ENCODE results near the gene MYZAP. TPM values are rescaled to one million over a fixed set of nuclear protein-coding genes. Genes with fewer than 3 reads are reported as not detected.

MYZAP gene
- total RNA-seq, 1 donor from 2014 or later, result 2.6 TPM

GRCh38 chr15:57626713-57627440 lies 35.2 kb downstream of the MYZAP start:
- Histone ChIP-seq H3K27me3 (ENCODE audit: control insufficient read depth in 3 of 3, insufficient read depth in 3 of 3, low read length in 3 of 3) (no peaks in the 10 kb centered on the region), H3K4me1 (ENCODE audit: control insufficient read depth in 3 of 3, insufficient read depth in 3 of 3, low read length in 3 of 3) (peaks cover 7 to 20% (median 16%) of the 10 kb centered on the region in 3 donors), H3K9ac (ENCODE audit: low read depth in 1 of 3, low read length in 3 of 3) (no peak overlapping the region), H3K36me3 (ENCODE audit: control insufficient read depth in 3 of 3, insufficient read depth in 3 of 3, low read length in 3 of 3) (no peaks in the 10 kb centered on the region), H3K27ac (ENCODE audit: low read depth, low read length) (no peak overlapping the region), H3K9me3 (ENCODE audit: control insufficient read depth in 3 of 3, low read length in 3 of 3) (no peaks in the 10 kb centered on the region), H3K4me3 (ENCODE audit: low read length in 3 of 3) (no peak overlapping the region)

GRCh38 chr15:57631386-57632110 lies 39.8 kb downstream of the MYZAP start:
- Histone ChIP-seq H3K27ac (ENCODE audit: low read depth, low read length) (no peak overlapping the region), H3K27me3 (ENCODE audit: control insufficient read depth in 3 of 3, insufficient read depth in 3 of 3, low read length in 3 of 3) (no peaks in the 10 kb centered on the region), H3K4me1 (ENCODE audit: control insufficient read depth in 3 of 3, insufficient read depth in 3 of 3, low read length in 3 of 3) (peaks cover 20 to 33% (median 27%) of the 10 kb centered on the region in 3 donors), H3K4me3 (ENCODE audit: low read length in 3 of 3) (no peak overlapping the region), H3K9me3 (ENCODE audit: control insufficient read depth in 3 of 3, low read length in 3 of 3) (no peaks in the 10 kb centered on the region), H3K36me3 (ENCODE audit: control insufficient read depth in 3 of 3, insufficient read depth in 3 of 3, low read length in 3 of 3) (no peaks in the 10 kb centered on the region), H3K9ac (ENCODE audit: low read depth in 1 of 3, low read length in 3 of 3) (no peak overlapping the region)

- peak overlapping the region; percentile 72 for H3K27ac ChIP-seq (ENCODE audit: low read depth, low read length)
- peaks cover 20 to 28% (median 20%) of the 10 kb centered on the region in 3 donors for H3K4me1 ChIP-seq (ENCODE audit: control insufficient read depth in 3 of 3, insufficient read depth in 3 of 3, low read length in 3 of 3)
- no peak overlapping the region for H3K9ac ChIP-seq (ENCODE audit: low read depth in 1 of 3, low read length in 3 of 3)
- H3K9me3 ChIP-seq (ENCODE audit: control insufficient read depth in 3 of 3, low read length in 3 of 3), result no peaks in the 10 kb centered on the region
- H3K36me3 ChIP-seq (ENCODE audit: control insufficient read depth in 3 of 3, insufficient read depth in 3 of 3, low read length in 3 of 3), result peaks cover 0 to 2% (median 0%) of the 10 kb centered on the region in 3 donors
- peak overlapping the region in 1 of 3 donors; percentile 4 for H3K4me3 ChIP-seq (ENCODE audit: low read length in 3 of 3)
- H3K27me3 ChIP-seq (ENCODE audit: control insufficient read depth in 3 of 3, insufficient read depth in 3 of 3, low read length in 3 of 3), result no peaks in the 10 kb centered on the region
These were observed 42.6 kb downstream of the MYZAP start for GRCh38 chr15:57634290-57634689.

- Histone ChIP-seq H3K9ac (ENCODE audit: low read depth in 1 of 3, low read length in 3 of 3) (peak overlapping the region in 1 of 3 donors; percentile 3), H3K4me1 (ENCODE audit: control insufficient read depth in 3 of 3, insufficient read depth in 3 of 3, low read length in 3 of 3) (peaks cover 20 to 28% (median 20%) of the 10 kb centered on the region in 3 donors), H3K27ac (ENCODE audit: low read depth, low read length) (peak overlapping the region; percentile 72), H3K36me3 (ENCODE audit: control insufficient read depth in 3 of 3, insufficient read depth in 3 of 3, low read length in 3 of 3) (peaks cover 0 to 8% (median 0%) of the 10 kb centered on the region in 3 donors), H3K27me3 (ENCODE audit: control insufficient read depth in 3 of 3, insufficient read depth in 3 of 3, low read length in 3 of 3) (no peaks in the 10 kb centered on the region), H3K4me3 (ENCODE audit: low read length in 3 of 3) (no peak overlapping the region), H3K9me3 (ENCODE audit: control insufficient read depth in 3 of 3, low read length in 3 of 3) (no peaks in the 10 kb centered on the region)
These were observed 43.7 kb downstream of the MYZAP start for GRCh38 chr15:57635300-57635909.

- no peaks in the 10 kb centered on the region for H3K9me3 ChIP-seq (ENCODE audit: control insufficient read depth in 3 of 3, low read length in 3 of 3)
- no peaks in the 10 kb centered on the region for H3K27me3 ChIP-seq (ENCODE audit: control insufficient read depth in 3 of 3, insufficient read depth in 3 of 3, low read length in 3 of 3)
- peaks cover 0 to 8% (median 0%) of the 10 kb centered on the region in 3 donors for H3K36me3 ChIP-seq (ENCODE audit: control insufficient read depth in 3 of 3, insufficient read depth in 3 of 3, low read length in 3 of 3)
- no peak overlapping the region for H3K27ac ChIP-seq (ENCODE audit: low read depth, low read length)
- peaks cover 20 to 23% (median 20%) of the 10 kb centered on the region in 3 donors for H3K4me1 ChIP-seq (ENCODE audit: control insufficient read depth in 3 of 3, insufficient read depth in 3 of 3, low read length in 3 of 3)
- H3K9ac ChIP-seq (ENCODE audit: low read depth in 1 of 3, low read length in 3 of 3), result no peak overlapping the region
- H3K4me3 ChIP-seq (ENCODE audit: low read length in 3 of 3), result no peak overlapping the region
These were observed 46.1 kb downstream of the MYZAP start for GRCh38 chr15:57637846-57638245.

GRCh38 chr15:57639306-57639705 lies 47.6 kb downstream of the MYZAP start:
- Histone ChIP-seq H3K36me3 (ENCODE audit: control insufficient read depth in 3 of 3, insufficient read depth in 3 of 3, low read length in 3 of 3) (peaks cover 0 to 8% (median 0%) of the 10 kb centered on the region in 3 donors), H3K9me3 (ENCODE audit: control insufficient read depth in 3 of 3, low read length in 3 of 3) (no peaks in the 10 kb centered on the region), H3K4me1 (ENCODE audit: control insufficient read depth in 3 of 3, insufficient read depth in 3 of 3, low read length in 3 of 3) (peaks cover 15 to 19% (median 15%) of the 10 kb centered on the region in 3 donors), H3K4me3 (ENCODE audit: low read length in 3 of 3) (no peak overlapping the region), H3K27ac (ENCODE audit: low read depth, low read length) (no peak overlapping the region), H3K27me3 (ENCODE audit: control insufficient read depth in 3 of 3, insufficient read depth in 3 of 3, low read length in 3 of 3) (no peaks in the 10 kb centered on the region), H3K9ac (ENCODE audit: low read depth in 1 of 3, low read length in 3 of 3) (no peak overlapping the region)

GRCh38 chr15:57640930-57641682 lies 49.4 kb downstream of the MYZAP start:
- Histone ChIP-seq H3K9me3 (ENCODE audit: control insufficient read depth in 3 of 3, low read length in 3 of 3) (no peaks in the 10 kb centered on the region), H3K4me3 (ENCODE audit: low read length in 3 of 3) (no peak overlapping the region), H3K36me3 (ENCODE audit: control insufficient read depth in 3 of 3, insufficient read depth in 3 of 3, low read length in 3 of 3) (peaks cover 0 to 8% (median 0%) of the 10 kb centered on the region in 3 donors), H3K9ac (ENCODE audit: low read depth in 1 of 3, low read length in 3 of 3) (no peak overlapping the region), H3K27me3 (ENCODE audit: control insufficient read depth in 3 of 3, insufficient read depth in 3 of 3, low read length in 3 of 3) (no peaks in the 10 kb centered on the region), H3K4me1 (ENCODE audit: control insufficient read depth in 3 of 3, insufficient read depth in 3 of 3, low read length in 3 of 3) (peaks cover 0 to 1% (median 0%) of the 10 kb centered on the region in 3 donors), H3K27ac (ENCODE audit: low read depth, low read length) (no peak overlapping the region)

GRCh38 chr15:57643826-57644225 lies 52.1 kb downstream of the MYZAP start:
- Histone ChIP-seq H3K4me3 (ENCODE audit: low read length in 3 of 3) (no peak overlapping the region), H3K9me3 (ENCODE audit: control insufficient read depth in 3 of 3, low read length in 3 of 3) (no peaks in the 10 kb centered on the region), H3K27me3 (ENCODE audit: control insufficient read depth in 3 of 3, insufficient read depth in 3 of 3, low read length in 3 of 3) (no peaks in the 10 kb centered on the region), H3K27ac (ENCODE audit: low read depth, low read length) (no peak overlapping the region), H3K4me1 (ENCODE audit: control insufficient read depth in 3 of 3, insufficient read depth in 3 of 3, low read length in 3 of 3) (peaks cover 9 to 12% (median 11%) of the 10 kb centered on the region in 3 donors), H3K36me3 (ENCODE audit: control insufficient read depth in 3 of 3, insufficient read depth in 3 of 3, low read length in 3 of 3) (peaks cover 0 to 8% (median 0%) of the 10 kb centered on the region in 3 donors), H3K9ac (ENCODE audit: low read depth in 1 of 3, low read length in 3 of 3) (no peak overlapping the region)

GRCh38 chr15:57646087-57646486 lies 54.4 kb downstream of the MYZAP start:
- Histone ChIP-seq H3K4me1 (ENCODE audit: control insufficient read depth in 3 of 3, insufficient read depth in 3 of 3, low read length in 3 of 3) (peaks cover 9 to 12% (median 11%) of the 10 kb centered on the region in 3 donors), H3K36me3 (ENCODE audit: control insufficient read depth in 3 of 3, insufficient read depth in 3 of 3, low read length in 3 of 3) (no peaks in the 10 kb centered on the region), H3K4me3 (ENCODE audit: low read length in 3 of 3) (no peak overlapping the region), H3K9ac (ENCODE audit: low read depth in 1 of 3, low read length in 3 of 3) (no peak overlapping the region), H3K27me3 (ENCODE audit: control insufficient read depth in 3 of 3, insufficient read depth in 3 of 3, low read length in 3 of 3) (no peaks in the 10 kb centered on the region), H3K27ac (ENCODE audit: low read depth, low read length) (no peak overlapping the region), H3K9me3 (ENCODE audit: control insufficient read depth in 3 of 3, low read length in 3 of 3) (no peaks in the 10 kb centered on the region)

All from skeletal muscle tissue (tissue), 4 donors.